Measurements from ENCODE around the gene OR10H2.
"Not testable (repeated sequence)": the region's sequence is repeated elsewhere in the genome, so short reads cannot be mapped to it uniquely, and the experiment has no call there.

The OR10H2 gene

DNA sequence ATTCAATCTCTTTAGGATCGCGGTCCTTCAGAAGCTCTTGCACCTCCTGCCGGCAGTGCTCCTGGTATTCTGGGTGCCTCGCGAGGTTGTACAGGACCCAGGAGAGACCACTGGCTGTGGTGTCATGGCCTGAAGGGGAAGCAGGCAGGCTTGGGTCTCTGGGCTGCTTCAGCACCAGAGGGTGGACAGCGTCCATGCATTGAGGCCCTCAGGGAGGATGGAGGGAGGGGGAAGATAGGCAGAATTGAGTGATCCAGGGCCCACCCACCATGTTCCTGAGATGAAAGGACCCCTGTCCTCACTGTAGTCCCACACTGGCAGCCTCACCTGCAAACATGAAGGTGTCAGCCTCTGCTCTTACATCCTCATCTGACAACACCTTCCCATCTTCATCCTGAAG lies 41.8 kb downstream of the OR10H2 start:
- no peak overlapping the region for H3K4me3 ChIP-seq (replicated peaks; ENCODE audit: low read depth, low read length)
- H3K27me3 ChIP-seq (replicated peaks; ENCODE audit: control insufficient read depth, insufficient read depth, low read length), result no peaks in the 10 kb centered on the region; the same call in 1 of the 2 replicates
- no peak for DNase-seq (ENCODE audit: extremely low read depth, insufficient read length)
- H3K36me3 ChIP-seq (ENCODE audit: control insufficient read depth, insufficient read depth, low read length), result no peaks in the 10 kb centered on the region
- TF ChIP-seq, protein P1, sequence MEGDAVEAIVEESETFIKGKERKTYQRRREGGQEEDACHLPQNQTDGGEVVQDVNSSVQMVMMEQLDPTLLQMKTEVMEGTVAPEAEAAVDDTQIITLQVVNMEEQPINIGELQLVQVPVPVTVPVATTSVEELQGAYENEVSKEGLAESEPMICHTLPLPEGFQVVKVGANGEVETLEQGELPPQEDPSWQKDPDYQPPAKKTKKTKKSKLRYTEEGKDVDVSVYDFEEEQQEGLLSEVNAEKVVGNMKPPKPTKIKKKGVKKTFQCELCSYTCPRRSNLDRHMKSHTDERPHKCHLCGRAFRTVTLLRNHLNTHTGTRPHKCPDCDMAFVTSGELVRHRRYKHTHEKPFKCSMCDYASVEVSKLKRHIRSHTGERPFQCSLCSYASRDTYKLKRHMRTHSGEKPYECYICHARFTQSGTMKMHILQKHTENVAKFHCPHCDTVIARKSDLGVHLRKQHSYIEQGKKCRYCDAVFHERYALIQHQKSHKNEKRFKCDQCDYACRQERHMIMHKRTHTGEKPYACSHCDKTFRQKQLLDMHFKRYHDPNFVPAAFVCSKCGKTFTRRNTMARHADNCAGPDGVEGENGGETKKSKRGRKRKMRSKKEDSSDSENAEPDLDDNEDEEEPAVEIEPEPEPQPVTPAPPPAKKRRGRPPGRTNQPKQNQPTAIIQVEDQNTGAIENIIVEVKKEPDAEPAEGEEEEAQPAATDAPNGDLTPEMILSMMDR (IDR thresholded peaks at IDR 0.05; ENCODE audit: insufficient read depth, low read length, poor library complexity, severe bottlenecking), result no peak

DNA sequence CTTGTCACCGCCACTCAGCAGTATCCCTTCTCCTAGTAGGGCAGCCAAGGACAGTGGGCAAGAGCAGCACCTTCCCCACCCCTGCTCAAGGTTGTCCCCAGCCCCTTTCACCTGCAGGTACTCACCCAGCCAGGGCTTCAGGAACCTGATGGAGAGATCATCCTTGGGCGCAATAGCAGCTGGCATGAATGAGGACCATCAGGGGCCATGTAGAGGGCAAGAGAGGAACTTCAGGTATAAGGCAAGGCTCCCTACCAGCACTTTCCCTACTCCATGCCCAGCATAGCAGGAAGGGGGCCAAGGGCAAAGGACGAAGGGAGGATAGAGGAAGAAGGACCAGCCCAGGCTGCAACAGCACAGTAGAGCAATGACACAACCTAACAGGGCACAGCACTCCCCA lies 46.3 kb downstream of the OR10H2 start:
- H3K36me3 ChIP-seq (ENCODE audit: control insufficient read depth, insufficient read depth, low read length); DNase-seq (ENCODE audit: extremely low read depth, insufficient read length); H3K27me3 ChIP-seq (replicated peaks; ENCODE audit: control insufficient read depth, insufficient read depth, low read length); H3K4me3 ChIP-seq (replicated peaks; ENCODE audit: low read depth, low read length): not testable (repeated sequence)

DNA sequence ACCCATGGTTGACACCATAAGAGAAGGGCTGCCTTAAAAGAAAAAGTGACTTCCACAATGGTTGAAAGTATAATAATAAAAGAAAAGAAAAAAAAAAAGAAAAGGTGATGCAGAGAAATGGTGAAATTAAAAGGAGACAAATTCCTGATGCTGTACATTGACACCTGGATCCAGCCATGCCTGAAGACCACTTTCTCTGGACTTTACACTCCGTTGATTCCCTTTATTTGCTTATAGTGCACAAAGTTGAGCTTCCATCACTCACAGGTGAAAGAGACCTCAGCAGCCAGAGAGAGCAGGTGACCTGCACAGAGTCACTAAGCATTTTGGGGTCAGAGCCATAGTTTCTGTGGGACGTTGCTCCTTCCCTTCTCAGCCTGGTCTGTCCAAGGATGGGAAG lies 47.4 kb downstream of the OR10H2 start:
- Histone ChIP-seq H3K36me3 (ENCODE audit: control insufficient read depth, insufficient read depth, low read length) (no peaks in the 10 kb centered on the region), H3K27me3 (replicated peaks; ENCODE audit: control insufficient read depth, insufficient read depth, low read length) (no peaks in the 10 kb centered on the region), H3K4me3 (replicated peaks; ENCODE audit: low read depth, low read length) (no peak overlapping the region)
- no peak for DNase-seq (ENCODE audit: extremely low read depth, insufficient read length)
- TF ChIP-seq, protein P1 (IDR thresholded peaks at IDR 0.05; ENCODE audit: insufficient read depth, low read length, poor library complexity, severe bottlenecking), result no peak

DNA sequence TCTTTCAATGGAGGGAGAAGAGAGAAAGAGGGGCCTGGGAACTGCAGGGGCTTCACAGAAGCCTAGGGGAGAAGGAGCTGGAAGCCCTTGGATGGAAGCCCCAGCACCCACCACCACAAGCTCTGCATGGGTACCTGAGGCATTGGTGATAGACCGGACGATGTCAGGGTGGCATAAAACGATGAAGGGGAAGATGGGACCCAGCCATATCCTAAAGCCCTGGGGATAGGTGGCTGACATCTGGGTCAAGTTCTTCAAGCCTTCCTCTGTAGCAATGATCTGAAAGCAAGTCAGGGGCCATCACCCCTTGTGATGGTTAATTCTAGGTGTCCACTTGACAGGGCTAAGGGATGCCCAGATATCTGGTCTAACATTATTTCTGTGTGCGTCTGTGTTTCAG lies 48.4 kb downstream of the OR10H2 start:
- no peak for DNase-seq (ENCODE audit: extremely low read depth, insufficient read length)
- TF ChIP-seq, protein P1 (IDR thresholded peaks at IDR 0.05; ENCODE audit: insufficient read depth, low read length, poor library complexity, severe bottlenecking), result no peak
- H3K36me3 ChIP-seq (ENCODE audit: control insufficient read depth, insufficient read depth, low read length), result no peaks in the 10 kb centered on the region
- H3K4me3 ChIP-seq (replicated peaks; ENCODE audit: low read depth, low read length), result no peak overlapping the region
- H3K27me3 ChIP-seq (replicated peaks; ENCODE audit: control insufficient read depth, insufficient read depth, low read length), result no peaks in the 10 kb centered on the region

DNA sequence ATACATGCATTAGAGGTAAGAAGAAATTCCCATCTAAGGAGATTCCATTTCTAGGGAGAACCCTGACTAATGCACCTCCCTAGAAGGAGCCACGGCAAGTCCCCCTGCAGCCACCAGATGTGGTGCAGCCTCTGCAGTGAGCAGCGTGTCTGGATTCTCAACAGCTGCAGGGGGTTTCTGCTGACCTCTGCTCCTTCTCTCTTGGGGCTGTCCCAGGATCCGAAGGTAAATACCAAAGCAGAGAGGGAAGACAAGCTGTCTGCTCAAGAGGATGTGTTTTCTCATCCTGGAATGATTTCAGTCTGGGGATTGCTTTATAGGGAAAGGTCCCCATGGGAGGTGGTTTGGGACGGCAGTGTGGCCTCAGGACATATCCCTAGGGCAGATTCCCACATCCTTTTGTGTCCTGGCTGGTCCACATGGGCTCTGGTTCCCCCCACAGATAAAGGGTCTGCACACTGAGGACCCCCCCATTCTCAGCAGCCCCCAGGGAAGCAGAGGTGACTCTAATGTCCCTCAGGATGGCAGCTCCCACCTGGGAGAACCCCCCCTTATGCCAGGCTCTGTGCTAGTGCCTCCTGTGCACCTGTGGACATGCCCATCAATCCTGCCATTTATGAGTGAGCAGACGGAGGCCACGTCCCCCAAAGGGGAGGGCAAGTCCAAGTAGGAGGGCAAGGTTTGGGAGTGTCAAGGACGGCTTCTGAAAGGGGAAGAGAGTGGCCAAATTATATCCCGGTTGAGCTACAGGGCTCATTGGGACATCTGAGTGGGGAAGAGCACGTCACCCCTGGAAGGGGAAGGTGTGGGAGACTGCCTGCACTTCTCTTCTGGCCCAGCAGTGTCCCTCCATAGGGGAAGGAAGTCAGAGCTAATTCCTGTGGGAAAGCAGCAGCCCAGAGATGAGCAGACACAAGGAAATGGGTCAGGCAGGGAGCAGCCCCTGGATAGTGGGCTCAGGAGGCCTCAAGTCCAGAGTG lies 49.5 kb downstream of the OR10H2 start:
- TF ChIP-seq, protein P1 (IDR thresholded peaks at IDR 0.05; ENCODE audit: insufficient read depth, low read length, poor library complexity, severe bottlenecking), result no peak
- no peak overlapping the region for H3K4me3 ChIP-seq (replicated peaks; ENCODE audit: low read depth, low read length)
- no peak for DNase-seq (ENCODE audit: extremely low read depth, insufficient read length)
- no peaks in the 10 kb centered on the region for H3K36me3 ChIP-seq (ENCODE audit: control insufficient read depth, insufficient read depth, low read length)
- no peaks in the 10 kb centered on the region for H3K27me3 ChIP-seq (replicated peaks; ENCODE audit: control insufficient read depth, insufficient read depth, low read length)
